GM10847 (cell line): ENCODE measurements around the gene WT1.

Source experiments
- POLR2A ChIP-seq: IDR thresholded peaks from 2 replicates; pipeline ENCODE4 v1.6.1; 2011; ENCODE audit not compliant: insufficient read length; ENCODE audit errors: extremely low read depth

WT1 gene

GRCh38 chr11:32444186-32444585 is 8.8 kb upstream of the WT1 start:
- TF ChIP-seq POLR2A = no peak

GRCh38 chr11:32440916-32441315 is 5.6 kb upstream of the WT1 start:
- no peak for TF ChIP-seq POLR2A

GRCh38 chr11:32440312-32440908 is 5.1 kb upstream of the WT1 start:
- no peak for TF ChIP-seq POLR2A

GRCh38 chr11:32439501-32440210 is 4.3 kb upstream of the WT1 start:
- TF ChIP-seq POLR2A = no peak

- TF ChIP-seq POLR2A = no peak
Observed at GRCh38 chr11:32438866-32439489, 3.6 kb upstream of the WT1 start.

- no peak for TF ChIP-seq POLR2A
Observed at GRCh38 chr11:32438346-32438865, 3.1 kb upstream of the WT1 start.

- no peak for TF ChIP-seq POLR2A
Observed at GRCh38 chr11:32437495-32438345, 2.4 kb upstream of the WT1 start.

GRCh38 chr11:32436751-32437494 is 1.6 kb upstream of the WT1 start:
- TF ChIP-seq POLR2A = no peak

GRCh38 chr11:32435942-32436750 is 807 bp upstream of the WT1 start:
- no peak for TF ChIP-seq POLR2A

- TF ChIP-seq POLR2A = no peak
Observed at GRCh38 chr11:32435152-32435480, 223 bp downstream of the WT1 start.

- TF ChIP-seq POLR2A = no peak
Observed at GRCh38 chr11:32434356-32435151, 785 bp downstream of the WT1 start.

GRCh38 chr11:32433914-32434355 is 1.4 kb downstream of the WT1 start:
- TF ChIP-seq POLR2A = no peak

GRCh38 chr11:32433101-32433913 is 2.0 kb downstream of the WT1 start:
- no peak for TF ChIP-seq POLR2A

- TF ChIP-seq POLR2A = no peak
Observed at GRCh38 chr11:32432565-32432964, 2.8 kb downstream of the WT1 start.
